GM23338 (cell line): Measurements from ENCODE around the gene SDR42E1. TPM values are rescaled to one million over a fixed set of nuclear protein-coding genes. Genes with fewer than 3 reads are reported as not detected.

Experiments
- ATAC-seq: fragments of 200-7000 bp; cut with Tn5 transposase; 3 replicates; pipeline ENCODE4 v1.9.1; 2020
- DNase-seq: peaks from one replicate; pipeline ENCODE4 v3.0.0-alpha.2; 2015; ENCODE audit warnings: low spot score
- H2AFZ ChIP-seq: fragments of 200-600 bp; sonication (generic); 2 replicates; pipeline ENCODE4 v1.8.0; 2016; ENCODE audit warnings: antibody characterized with exemption, mild to moderate bottlenecking, moderate library complexity
- H3F3A ChIP-seq: fragments of 200-600 bp; sonication (generic); replicated peaks from 2 replicates; pipeline ENCODE4 v1.8.0; 2017; ENCODE audit warnings: antibody characterized with exemption, mixed run types, low read depth
- H3K27ac ChIP-seq: fragments of 200-600 bp; sonication (generic); 2 replicates; pipeline ENCODE4 v1.6.1; 2016; ENCODE audit warnings: low read depth
- H3K27me3 ChIP-seq: fragments of 200-600 bp; sonication (generic); 2 replicates; pipeline ENCODE4 v1.8.0; 2016; ENCODE audit warnings: mild to moderate bottlenecking, mixed run types, moderate library complexity; ENCODE audit not compliant: insufficient read depth
- H3K36me3 ChIP-seq: fragments of 200-600 bp; sonication (generic); 2 replicates; pipeline ENCODE4 v1.8.0; 2016; ENCODE audit warnings: mild to moderate bottlenecking; ENCODE audit not compliant: insufficient read depth
- H3K4me1 ChIP-seq: fragments of 200-600 bp; sonication (generic); 2 replicates; pipeline ENCODE4 v1.8.0; 2016; ENCODE audit warnings: mild to moderate bottlenecking, moderate library complexity; ENCODE audit not compliant: insufficient read depth
- H3K4me2 ChIP-seq: fragments of 200-600 bp; sonication (generic); 2 replicates; pipeline ENCODE4 v1.7.1; 2017; ENCODE audit warnings: mixed run types
- H3K4me3 ChIP-seq: fragments of 200-600 bp; sonication (generic); 2 replicates; pipeline ENCODE4 v1.6.1; 2016; ENCODE audit warnings: mixed run types
- H3K79me2 ChIP-seq: fragments of 200-600 bp; sonication (generic); replicated peaks from 2 replicates; pipeline ENCODE4 v1.8.0; 2017; ENCODE audit warnings: mild to moderate bottlenecking; ENCODE audit not compliant: insufficient read depth
- H3K9me2 ChIP-seq: fragments of 200-600 bp; sonication (generic); 2 replicates; pipeline ENCODE4 v1.8.0; 2017; ENCODE audit not compliant: insufficient read depth
- H4K20me1 ChIP-seq: fragments of 200-600 bp; sonication (generic); replicated peaks from 2 replicates; pipeline ENCODE4 v1.8.0; 2017; ENCODE audit warnings: mild to moderate bottlenecking; ENCODE audit not compliant: insufficient read depth
- H3K27ac Mint-ChIP-seq: 2 replicates; pipeline ENCODE4 v1.8.0; 2020; ENCODE audit warnings: inconsistent platforms, mild to moderate bottlenecking, moderate library complexity, mixed read lengths
- H3K27me3 Mint-ChIP-seq: 3 replicates; pipeline ENCODE4 v1.8.0; 2022; ENCODE audit warnings: low read depth, mild to moderate bottlenecking, moderate library complexity, mixed read lengths, inconsistent platforms; ENCODE audit not compliant: insufficient read depth, poor library complexity
- H3K36me3 Mint-ChIP-seq: 3 replicates; pipeline ENCODE4 v1.8.0; 2021; ENCODE audit warnings: low read depth, mild to moderate bottlenecking, inconsistent platforms, moderate library complexity, mixed read lengths
- H3K4me1 Mint-ChIP-seq: 3 replicates; pipeline ENCODE4 v1.8.0; 2020; ENCODE audit warnings: mild to moderate bottlenecking, inconsistent platforms, mixed read lengths
- H3K4me3 Mint-ChIP-seq: 3 replicates; pipeline ENCODE4 v1.8.0; 2021; ENCODE audit warnings: moderate library complexity, mild to moderate bottlenecking, inconsistent platforms, mixed read lengths
- H3K9me3 Mint-ChIP-seq: 3 replicates; pipeline ENCODE4 v1.8.0; 2020; ENCODE audit warnings: moderate library complexity, mild to moderate bottlenecking, inconsistent platforms, mixed read lengths
- CTCF ChIP-seq, 2 experiments: fragments of 200-600 bp in 1 of 2; sonication (generic) in 1 of 2; conservative IDR thresholded peaks; 2 replicates each; pipeline versions ENCODE4 v1.5.1 to v1.6.1; 2016 to 2017; ENCODE audit warnings: antibody characterized with exemption in 2 of 2, low read depth in 2 of 2, mild to moderate bottlenecking in 2 of 2, moderate library complexity in 1 of 2
- EZH2 ChIP-seq: fragments of 200-600 bp; sonication (generic); IDR thresholded peaks from one replicate; pipeline ENCODE4 v1.8.0; 2017; ENCODE audit warnings: antibody characterized with exemption, mild to moderate bottlenecking, low read depth; ENCODE audit not compliant: unreplicated experiment
- POLR2AphosphoS5 ChIP-seq: IDR thresholded peaks from 2 replicates; pipeline ENCODE4 v1.6.1; 2016; ENCODE audit warnings: antibody characterized with exemption, low read depth
- REST ChIP-seq: IDR thresholded peaks from one replicate; pipeline ENCODE4 v1.6.1; 2018; ENCODE audit warnings: antibody characterized with exemption; ENCODE audit not compliant: unreplicated experiment
- STAT1 ChIP-seq: IDR thresholded peaks from one replicate; pipeline ENCODE4 v1.6.1; 2016; ENCODE audit warnings: antibody characterized with exemption; ENCODE audit not compliant: unreplicated experiment
- ZNF114 ChIP-seq: fragments of 250-450 bp; sonication (Bioruptor Pico); IDR thresholded peaks from 2 replicates; pipeline ENCODE4 v1.5.0; 2020; ENCODE audit warnings: mild to moderate bottlenecking, moderate library complexity
- ZNF331 ChIP-seq: fragments of 250-450 bp; sonication (Bioruptor Pico); IDR thresholded peaks from 2 replicates; pipeline ENCODE4 v1.5.0; 2020; ENCODE audit warnings: low read depth, mild to moderate bottlenecking, moderate library complexity
- polyA plus RNA-seq: library from polyadenylated mRNA; unstranded; fragments of >200 nt; fragmentation: Nextera tagmentation; extraction: Ambion mirVana; gene quantifications from 2 replicates; pipeline ENCODE4 v1.2.1, GENCODE V29; 2016
- total RNA-seq: library from RNA; depleted of rRNA; stranded (reverse); fragments of >200 nt; shearing (Covaris generic); gene quantifications from 2 replicates; pipeline ENCODE4 v1.2.3, GENCODE V29; 2014
- TF ChIP-seq, protein P1 (sequence below): IDR thresholded peaks from 2 replicates; pipeline ENCODE4 v1.6.1; 2016; ENCODE audit warnings: antibody characterized with exemption

SDR42E1 gene
- total and polyA plus RNA-seq, 2 experiments from 2014 or later, result 0.03 TPM; not detected in 1

DNA sequence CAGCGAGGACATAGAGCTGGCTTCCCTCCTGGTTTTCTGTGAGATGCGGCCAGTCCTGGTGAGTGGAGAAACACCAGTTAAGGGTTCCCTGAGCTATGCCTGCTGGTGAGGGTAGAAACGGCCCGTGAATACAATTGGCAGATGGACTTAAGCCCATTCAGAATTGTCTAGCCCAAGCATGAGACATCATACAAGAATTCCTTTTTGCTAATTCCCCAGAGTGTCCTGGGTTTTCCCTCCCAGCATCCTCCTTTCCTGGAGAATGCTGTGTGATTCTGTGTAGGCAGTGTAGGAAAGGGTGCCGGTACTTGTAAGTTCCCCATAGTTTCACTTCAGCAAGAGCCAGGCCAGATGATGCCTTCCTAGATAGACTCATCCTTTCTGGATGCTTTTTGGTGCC lies 65.1 kb downstream of the SDR42E1 start (continued):
- no peak for TF ChIP-seq REST

- Histone ChIP-seq H3K4me3 (no peak overlapping the region), H3K4me1 (peaks cover 29% of the 10 kb centered on the region), H3F3A (no peaks in the 10 kb centered on the region), H3K79me2 (no peaks in the 10 kb centered on the region), H3K27ac (no peak overlapping the region), H2AFZ (no peak overlapping the region), H4K20me1 (no peaks in the 10 kb centered on the region), H3K36me3 (no peaks in the 10 kb centered on the region), H3K9me2 (no peaks in the 10 kb centered on the region), H3K4me2 (no peak overlapping the region), H3K27me3 (no peaks in the 10 kb centered on the region)
- peaks cover 3% of the 10 kb centered on the region for H3K27me3 Mint-ChIP-seq
- no peaks in the 10 kb centered on the region for H3K36me3 Mint-ChIP-seq
- DNase-seq (no peak), ATAC-seq (no peak)
- no peaks in the 10 kb centered on the region; the same call in 2 of the 3 replicates for H3K9me3 Mint-ChIP-seq
- peaks cover 36% of the 10 kb centered on the region for H3K4me1 Mint-ChIP-seq
- H3K4me3 Mint-ChIP-seq, result no peak overlapping the region
- H3K27ac Mint-ChIP-seq, result no peak overlapping the region
- TF ChIP-seq, protein P1, sequence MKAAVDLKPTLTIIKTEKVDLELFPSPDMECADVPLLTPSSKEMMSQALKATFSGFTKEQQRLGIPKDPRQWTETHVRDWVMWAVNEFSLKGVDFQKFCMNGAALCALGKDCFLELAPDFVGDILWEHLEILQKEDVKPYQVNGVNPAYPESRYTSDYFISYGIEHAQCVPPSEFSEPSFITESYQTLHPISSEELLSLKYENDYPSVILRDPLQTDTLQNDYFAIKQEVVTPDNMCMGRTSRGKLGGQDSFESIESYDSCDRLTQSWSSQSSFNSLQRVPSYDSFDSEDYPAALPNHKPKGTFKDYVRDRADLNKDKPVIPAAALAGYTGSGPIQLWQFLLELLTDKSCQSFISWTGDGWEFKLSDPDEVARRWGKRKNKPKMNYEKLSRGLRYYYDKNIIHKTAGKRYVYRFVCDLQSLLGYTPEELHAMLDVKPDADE, result no peak
- TF ChIP-seq STAT1 (no peak), ZNF331 (no peak), ZNF114 (no peak), POLR2AphosphoS5 (no peak), EZH2 (no peak), CTCF (conservative IDR thresholded peaks at IDR 0.05; ENCODE audit: low read depth in 2 of 2) (no peak), REST (no peak)
Measured at GRCh38 chr16:81945665-81946064, 65.6 kb downstream of the SDR42E1 start.
